Mesothelial cell of epicardium (in vitro differentiated cells): ENCODE results near the gene SERPINH1. TPM values are rescaled to one million over a fixed set of nuclear protein-coding genes. Genes with fewer than 3 reads are reported as not detected.

Experiments used
- DNase-seq, 2 experiments: peaks; one replicate each; pipeline ENCODE4 v3.0.0; 2021; ENCODE audit warnings: low spot score in 2 of 2; ENCODE audit not compliant: unreplicated experiment in 2 of 2
- H3K27ac Mint-ChIP-seq: 2 replicates; pipeline ENCODE4 v1.8.0; 2021; ENCODE audit warnings: mixed read lengths
- H3K27me3 Mint-ChIP-seq: 2 replicates; pipeline ENCODE4 v1.8.0; 2021; ENCODE audit warnings: low read depth, mixed read lengths
- H3K36me3 Mint-ChIP-seq: 2 replicates; pipeline ENCODE4 v1.8.0; 2021; ENCODE audit warnings: mixed read lengths
- H3K4me1 Mint-ChIP-seq: 2 replicates; pipeline ENCODE4 v1.8.0; 2021; ENCODE audit warnings: mixed read lengths
- H3K4me3 Mint-ChIP-seq: 2 replicates; pipeline ENCODE4 v1.8.0; 2021; ENCODE audit warnings: mild to moderate bottlenecking, moderate library complexity, mixed read lengths
- H3K9me3 Mint-ChIP-seq: 2 replicates; pipeline ENCODE4 v1.8.0; 2021; ENCODE audit warnings: mixed read lengths
- CTCF ChIP-seq: fragments of 200-600 bp; sonication (generic); IDR thresholded peaks from one replicate; pipeline ENCODE4 v1.5.0; 2021; ENCODE audit warnings: antibody characterized with exemption; ENCODE audit not compliant: unreplicated experiment
- total RNA-seq: library from RNA; stranded (reverse); gene quantifications from 3 replicates; pipeline ENCODE4 v1.2.1, GENCODE V29; 2021

The SERPINH1 gene
- total RNA-seq, 1 donor from 2014 or later, result 375 TPM

- no peaks in the 10 kb centered on the region for H3K9me3 Mint-ChIP-seq
- peaks cover 40% of the 10 kb centered on the region for H3K27me3 Mint-ChIP-seq
- H3K4me1 Mint-ChIP-seq, result peaks cover 18% of the 10 kb centered on the region
- no peak for TF ChIP-seq CTCF
- DNase-seq, result no peak
- H3K4me3 Mint-ChIP-seq, result peak overlapping the region; percentile 65
- no peaks in the 10 kb centered on the region for H3K36me3 Mint-ChIP-seq
- H3K27ac Mint-ChIP-seq, result no peak overlapping the region
Observed at GRCh38 chr11:75523811-75524664, 38.0 kb upstream of the SERPINH1 start.

GRCh38 chr11:75524665-75525432, 37.2 kb upstream of the SERPINH1 start:
- peak overlapping the region; percentile 65 for H3K4me3 Mint-ChIP-seq
- peaks cover 18% of the 10 kb centered on the region for H3K4me1 Mint-ChIP-seq
- H3K27me3 Mint-ChIP-seq, result peaks cover 40% of the 10 kb centered on the region
- TF ChIP-seq CTCF, result no peak
- DNase-seq, result peak in 1 of 2 experiments; percentile 49
- H3K36me3 Mint-ChIP-seq, result no peaks in the 10 kb centered on the region
- H3K27ac Mint-ChIP-seq, result no peak overlapping the region
- no peaks in the 10 kb centered on the region for H3K9me3 Mint-ChIP-seq

GRCh38 chr11:75525433-75526191, 36.4 kb upstream of the SERPINH1 start, which contains the start of gene GDPD5:
TSS of gene GDPD5 (minus strand) at chr11:75525941. CDS start at chr11:75477735, 48,206 bp downstream.
- Mint-ChIP-seq H3K9me3 (no peaks in the 10 kb centered on the region), H3K4me3 (peak within 1 kb of the TSS; percentile 81), H3K27me3 (peaks cover 40% of the 10 kb centered on the region), H3K4me1 (peaks cover 18% of the 10 kb centered on the region), H3K27ac (peak within 1 kb of the TSS; percentile 61), H3K36me3 (no peaks in the 10 kb centered on the region)
- TF ChIP-seq CTCF, result no peak
- peak; percentile 72 to 87 for DNase-seq

- H3K27ac Mint-ChIP-seq, result peak overlapping the region; percentile 61
- H3K36me3 Mint-ChIP-seq, result no peaks in the 10 kb centered on the region
- no peaks in the 10 kb centered on the region for H3K9me3 Mint-ChIP-seq
- peaks cover 40% of the 10 kb centered on the region for H3K27me3 Mint-ChIP-seq
- H3K4me3 Mint-ChIP-seq, result peak overlapping the region; percentile 81
- TF ChIP-seq CTCF, result no peak
- peaks cover 18% of the 10 kb centered on the region for H3K4me1 Mint-ChIP-seq
- no peak for DNase-seq
Observed at GRCh38 chr11:75526192-75526541, 35.9 kb upstream of the SERPINH1 start.

- Mint-ChIP-seq H3K4me1 (peaks cover 19% of the 10 kb centered on the region), H3K27ac (no peak overlapping the region)
Observed at GRCh38 chr11:75527130-75527529, 34.9 kb upstream of the SERPINH1 start.

More at GRCh38 chr11:75527130-75527529, 34.9 kb upstream of the SERPINH1 start:
- TF ChIP-seq CTCF, result no peak
- Mint-ChIP-seq H3K27me3 (peaks cover 39% of the 10 kb centered on the region), H3K9me3 (no peaks in the 10 kb centered on the region), H3K4me3 (peak overlapping the region; percentile 81), H3K36me3 (no peaks in the 10 kb centered on the region)
- DNase-seq, result no peak
